HUDEP-2 (cell line): ENCODE results near the gene PTPRN2.

ENCODE experiments used
- DNase-seq, 76 experiments: peaks; one replicate each; lab custom pipeline; 2025; ENCODE audit not compliant: unreplicated experiment in 76 of 76; lab: John Stamatoyannopoulos, UW

PTPRN2 gene

DNA sequence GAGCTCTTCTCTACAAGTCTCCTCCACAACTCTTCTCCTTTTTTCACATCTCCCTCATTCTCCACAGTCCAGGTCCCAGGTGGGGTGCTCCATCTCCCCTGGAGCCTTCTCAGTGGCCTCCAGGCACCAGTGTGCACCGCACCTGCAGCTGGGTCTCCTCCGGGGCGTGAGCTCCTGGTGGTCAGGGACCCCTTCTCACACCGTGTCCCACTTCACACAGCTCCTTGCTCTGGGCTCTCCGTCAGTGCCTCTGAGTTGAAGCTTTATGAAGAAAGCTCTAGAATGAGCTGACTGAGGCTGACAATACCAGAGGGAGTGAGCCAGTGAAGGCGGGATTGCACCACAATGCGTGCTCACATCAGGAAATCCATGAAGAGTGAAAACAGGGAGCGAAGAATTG is 960.6 kb downstream of the PTPRN2 start:
- DNase-seq: no peak

GRCh38 chr7:157625973-157626742 is 961.5 kb downstream of the PTPRN2 start:
- DNase-seq: no peak

DNA sequence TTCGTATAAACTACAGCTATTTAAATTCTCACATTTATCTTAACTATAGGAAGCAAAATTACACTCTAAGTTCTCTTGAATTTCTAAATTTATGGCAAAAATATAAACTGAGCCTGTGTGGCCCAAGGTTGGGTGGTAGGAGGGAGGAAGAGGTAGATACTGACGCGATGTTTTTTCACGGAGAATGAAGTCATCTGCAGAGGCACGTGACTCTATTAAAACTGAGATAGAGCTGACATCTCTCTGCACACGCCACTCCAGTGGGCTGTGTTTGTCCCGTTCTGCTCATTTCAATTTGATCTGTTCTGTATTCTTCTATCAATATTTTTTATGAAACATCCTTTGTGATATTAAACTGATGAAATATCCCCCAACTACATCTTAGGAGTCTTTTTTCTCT is 964.1 kb downstream of the PTPRN2 start:
- no peak for DNase-seq

- no peak for DNase-seq
Observed at GRCh38 chr7:157622408-157623205, 965.0 kb downstream of the PTPRN2 start.

DNA sequence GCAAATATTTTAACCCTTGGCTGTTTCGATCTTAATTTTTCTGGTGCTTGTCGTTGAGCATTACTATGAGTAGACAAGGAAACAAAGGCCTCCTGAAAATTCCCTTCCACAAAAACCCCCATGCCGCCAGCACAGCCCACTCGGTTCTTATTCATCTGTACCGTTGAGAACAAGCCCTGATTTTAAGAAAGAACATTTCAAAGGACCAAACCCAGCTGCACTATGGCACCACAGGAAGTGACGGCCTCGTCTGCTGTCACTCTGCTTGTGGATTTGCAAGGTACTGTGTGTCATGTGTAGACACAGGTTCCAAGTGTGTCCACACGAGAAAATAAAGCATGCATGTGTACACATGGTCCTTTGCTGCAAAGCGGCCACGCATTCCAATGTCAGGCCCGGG is 965.6 kb downstream of the PTPRN2 start:
- no peak for DNase-seq

- no peak for DNase-seq
Observed at GRCh38 chr7:157621131-157621681, 966.4 kb downstream of the PTPRN2 start.

- DNase-seq: no peak
Observed at GRCh38 chr7:157620616-157621015, 967.0 kb downstream of the PTPRN2 start.

DNA sequence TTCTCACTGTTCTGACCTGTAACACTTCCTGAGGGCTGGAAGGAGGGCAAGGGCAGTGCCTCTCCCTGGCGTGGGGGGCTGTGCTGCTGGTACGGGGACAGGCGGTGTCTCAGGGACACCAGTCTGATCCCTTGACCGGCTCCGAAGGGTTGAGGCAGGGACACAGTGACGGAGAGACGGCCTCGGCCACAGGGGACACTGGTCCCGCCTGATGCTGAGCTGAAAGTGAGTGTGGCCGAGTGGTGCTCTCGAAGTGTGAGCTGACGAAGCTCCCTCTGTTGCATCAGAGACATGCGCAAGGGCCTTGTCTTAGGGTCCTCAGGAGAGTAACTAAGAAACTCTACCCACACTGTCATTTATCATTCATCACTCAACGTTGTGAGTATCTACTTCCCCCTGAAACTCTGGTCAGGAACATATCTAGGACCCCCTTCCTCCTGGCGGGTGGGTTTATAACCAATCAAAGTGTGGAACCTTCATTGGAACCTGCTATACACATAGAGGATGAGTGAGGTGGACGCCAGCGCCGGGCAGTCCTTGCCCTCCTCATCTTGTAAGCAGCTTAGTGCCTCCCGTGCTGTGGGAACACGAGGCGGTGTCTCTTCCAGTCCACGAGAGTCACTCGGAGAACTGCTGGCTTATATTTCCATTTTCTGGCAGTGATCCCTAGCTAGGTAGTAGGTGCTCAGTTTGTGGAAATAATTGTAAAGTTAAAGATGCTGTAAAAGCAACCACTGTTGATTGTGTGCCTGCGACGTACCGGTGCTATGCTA is 967.7 kb downstream of the PTPRN2 start:
- no peak for DNase-seq

DNA sequence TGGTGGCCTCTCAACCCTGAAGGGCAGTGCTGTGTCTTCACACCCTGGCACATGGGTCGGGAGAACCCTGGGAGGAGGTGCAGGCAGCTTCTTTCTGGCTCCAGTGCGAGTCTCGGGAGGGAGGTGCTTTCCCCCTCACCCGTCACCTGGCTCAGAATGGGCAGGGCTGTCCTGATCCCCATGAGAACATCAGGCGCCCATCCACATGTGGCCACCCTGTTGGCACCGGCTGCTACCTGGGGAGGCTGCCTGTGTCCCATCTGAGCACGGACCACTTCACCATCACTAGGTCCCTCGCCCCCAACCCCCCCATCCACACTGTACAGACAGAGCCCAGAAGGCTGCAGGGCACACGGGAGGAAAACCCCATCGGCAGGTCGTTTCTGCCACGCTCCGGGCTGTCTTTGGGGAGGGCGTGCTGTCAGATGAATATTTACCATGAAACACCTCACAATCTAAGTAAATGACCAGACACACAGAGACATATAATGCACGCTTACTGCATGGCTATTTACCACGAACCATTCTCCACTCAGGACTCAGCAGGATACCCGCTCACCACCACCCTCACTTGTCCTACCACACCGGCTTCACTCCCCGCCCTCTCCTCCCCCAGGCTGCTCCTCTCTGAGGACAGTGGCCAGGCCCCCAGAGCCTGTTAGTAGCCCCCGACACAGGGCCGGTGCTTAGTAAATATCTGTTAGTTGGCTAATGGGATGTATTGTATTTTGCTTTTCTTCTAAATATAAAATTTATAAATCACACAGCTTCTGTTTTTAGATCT is 968.6 kb downstream of the PTPRN2 start:
- no peak for DNase-seq

- no peak for DNase-seq
Observed at GRCh38 chr7:157618091-157618726, 969.4 kb downstream of the PTPRN2 start.

GRCh38 chr7:157617401-157617800 is 970.2 kb downstream of the PTPRN2 start:
- DNase-seq: no peak

DNA sequence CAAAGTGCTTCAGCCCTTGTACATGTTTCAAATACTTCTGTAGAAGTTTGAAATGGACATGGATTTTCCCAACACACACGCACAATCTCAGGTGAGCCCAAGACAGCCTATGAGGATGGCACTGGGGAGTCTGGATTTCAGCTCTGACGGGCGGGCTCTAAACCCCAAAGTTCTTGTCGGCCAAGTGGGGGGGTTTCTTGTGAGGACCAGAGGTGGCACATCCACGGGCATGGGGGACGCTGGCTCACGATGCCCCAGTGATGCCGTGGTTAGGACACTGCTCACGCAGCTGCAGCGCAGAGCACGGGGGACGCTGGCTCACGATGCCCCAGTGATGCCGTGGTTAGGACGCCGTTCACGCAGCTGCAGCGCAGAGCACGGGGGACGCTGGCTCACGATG is 970.7 kb downstream of the PTPRN2 start:
- DNase-seq: no peak

GRCh38 chr7:157616426-157616825 is 971.2 kb downstream of the PTPRN2 start:
- DNase-seq: no peak

DNA sequence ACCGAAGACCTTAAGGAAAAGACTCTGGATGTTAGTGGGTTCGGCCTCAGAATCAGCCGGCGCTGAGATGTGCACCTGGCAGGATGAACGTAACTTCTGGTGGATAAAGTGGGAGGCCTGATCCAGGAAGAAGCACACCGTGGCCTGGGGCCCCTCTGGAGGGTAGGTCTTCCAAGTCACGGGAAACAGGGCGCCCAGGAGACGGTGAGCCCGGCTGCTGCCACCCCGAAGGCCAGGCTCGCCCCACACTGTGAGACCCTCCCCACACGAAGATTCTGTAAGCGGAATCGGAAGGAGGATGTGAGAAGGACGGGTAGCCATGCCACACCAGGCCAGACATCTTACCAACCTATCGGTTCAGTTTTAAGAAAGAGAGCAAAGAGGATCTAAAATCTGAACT is 971.8 kb downstream of the PTPRN2 start:
- no peak for DNase-seq

DNA sequence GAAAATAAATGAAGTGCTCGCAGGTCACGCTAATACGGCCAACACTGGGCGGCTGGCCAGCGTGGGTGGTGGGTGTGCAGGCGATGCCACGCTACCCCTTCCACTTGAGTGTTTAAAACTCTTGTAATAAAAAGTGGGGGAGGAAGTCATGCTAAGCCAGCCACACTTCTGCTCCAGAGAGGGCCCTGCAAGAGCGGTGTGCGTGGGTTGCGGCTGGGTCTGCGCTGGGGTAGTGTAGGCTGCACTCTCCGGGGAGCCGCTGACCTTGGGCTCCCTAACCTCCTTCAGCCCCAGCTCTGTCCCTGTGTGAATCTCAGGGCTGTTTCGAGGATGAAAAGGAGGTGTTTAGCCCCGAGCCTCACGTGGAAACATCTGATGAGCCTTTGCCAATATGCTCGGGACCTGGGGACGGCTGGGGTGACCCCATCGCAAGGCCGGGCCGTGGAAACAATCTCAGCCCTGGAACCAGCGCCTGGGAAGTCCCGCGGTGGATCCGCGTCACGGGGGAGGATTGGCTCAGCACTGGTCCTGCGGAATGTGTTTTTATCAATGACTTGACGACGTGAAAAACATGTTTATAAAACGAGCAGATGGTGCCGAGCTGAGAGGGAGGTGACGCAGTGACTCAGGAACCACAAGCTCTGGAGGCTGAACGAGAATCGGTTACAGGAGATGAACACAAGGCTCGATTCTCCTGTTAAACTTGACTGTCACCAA is 972.4 kb downstream of the PTPRN2 start:
- DNase-seq: no peak

DNA sequence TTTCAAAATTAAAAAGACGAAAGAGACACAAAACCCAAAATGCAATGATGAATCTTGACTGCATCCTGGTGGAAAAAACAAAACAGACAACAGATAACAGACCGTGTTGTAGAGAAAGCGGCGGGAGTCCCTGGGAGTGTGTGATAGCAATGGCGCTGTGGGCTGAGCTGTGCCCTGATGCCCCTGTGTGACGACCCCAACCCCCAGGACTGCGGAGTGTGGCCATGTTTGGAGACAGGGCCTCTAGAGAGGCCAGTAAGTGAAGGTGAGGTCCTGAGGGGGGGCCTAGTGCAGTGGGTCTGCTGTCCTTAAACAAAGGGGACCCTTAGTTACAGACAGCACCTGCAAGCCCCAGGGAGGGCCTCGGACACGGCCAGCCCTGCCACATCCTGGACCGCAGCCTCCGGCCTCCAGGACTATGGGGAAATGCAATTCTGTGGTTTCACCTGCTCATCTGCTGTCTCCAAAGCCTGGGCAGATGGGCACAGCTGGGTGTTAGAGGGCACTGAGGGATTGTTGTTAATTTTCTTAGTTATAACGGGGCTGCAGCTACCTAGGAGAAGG is 973.1 kb downstream of the PTPRN2 start:
- no peak for DNase-seq

DNA sequence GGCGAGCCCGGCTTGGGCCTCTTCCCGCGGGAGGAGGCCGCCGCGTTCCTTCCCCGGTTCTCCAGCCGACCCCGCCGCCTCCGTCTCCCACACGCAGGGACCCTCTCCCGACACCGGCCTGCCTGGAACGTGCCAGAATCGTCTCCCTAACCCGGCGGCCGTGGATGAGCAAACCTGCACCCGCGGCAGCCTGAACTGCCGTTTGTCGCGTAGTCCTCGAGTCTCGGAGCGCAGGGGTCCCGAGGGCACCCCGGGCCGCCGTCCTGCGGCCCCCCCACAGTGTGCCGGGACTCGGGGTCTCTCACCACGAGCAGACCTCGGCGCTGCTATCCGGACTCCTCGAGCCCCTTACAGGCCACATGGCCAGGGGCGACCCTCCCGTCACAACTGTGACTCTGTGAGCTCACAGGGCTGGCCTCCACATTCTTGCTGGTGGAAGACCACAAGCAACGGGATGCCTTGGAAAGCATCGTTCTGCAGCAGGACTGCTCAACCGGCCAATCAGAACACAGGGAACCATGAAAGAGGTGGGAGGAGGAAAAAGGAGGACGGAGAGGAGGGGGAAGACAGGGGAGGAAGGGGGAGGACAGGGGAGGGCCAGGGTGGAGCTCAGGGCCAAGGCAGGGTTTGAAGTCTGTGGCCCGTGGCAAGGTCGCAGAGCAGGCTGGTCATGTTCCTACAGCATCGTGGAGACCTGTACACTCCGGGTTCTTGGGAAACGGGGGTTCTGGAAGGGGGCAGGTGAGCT is 973.9 kb downstream of the PTPRN2 start:
- no peak for DNase-seq
